ENCODE data around the gene ACP7.

DNA sequence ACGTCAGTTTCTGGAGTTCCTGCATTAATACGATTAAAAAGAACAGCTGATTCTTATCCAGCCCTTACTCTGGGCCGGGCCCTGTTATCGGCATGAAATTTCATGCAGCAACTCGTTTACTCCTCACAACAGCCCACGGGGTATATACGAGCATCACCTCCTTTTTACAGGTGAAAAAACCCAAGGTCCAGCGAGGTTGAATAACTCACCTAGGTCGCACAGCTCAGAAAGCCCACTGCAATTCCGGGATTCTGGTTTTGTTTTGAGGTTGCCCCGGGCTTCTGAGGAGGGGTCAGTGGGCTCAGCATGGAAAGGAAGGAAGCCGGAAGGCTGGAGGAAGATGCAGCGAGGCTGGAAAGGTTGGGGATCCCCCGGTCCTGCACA is 577 bp upstream of the ACP7 start:
- TF ChIP-seq, protein P1, sequence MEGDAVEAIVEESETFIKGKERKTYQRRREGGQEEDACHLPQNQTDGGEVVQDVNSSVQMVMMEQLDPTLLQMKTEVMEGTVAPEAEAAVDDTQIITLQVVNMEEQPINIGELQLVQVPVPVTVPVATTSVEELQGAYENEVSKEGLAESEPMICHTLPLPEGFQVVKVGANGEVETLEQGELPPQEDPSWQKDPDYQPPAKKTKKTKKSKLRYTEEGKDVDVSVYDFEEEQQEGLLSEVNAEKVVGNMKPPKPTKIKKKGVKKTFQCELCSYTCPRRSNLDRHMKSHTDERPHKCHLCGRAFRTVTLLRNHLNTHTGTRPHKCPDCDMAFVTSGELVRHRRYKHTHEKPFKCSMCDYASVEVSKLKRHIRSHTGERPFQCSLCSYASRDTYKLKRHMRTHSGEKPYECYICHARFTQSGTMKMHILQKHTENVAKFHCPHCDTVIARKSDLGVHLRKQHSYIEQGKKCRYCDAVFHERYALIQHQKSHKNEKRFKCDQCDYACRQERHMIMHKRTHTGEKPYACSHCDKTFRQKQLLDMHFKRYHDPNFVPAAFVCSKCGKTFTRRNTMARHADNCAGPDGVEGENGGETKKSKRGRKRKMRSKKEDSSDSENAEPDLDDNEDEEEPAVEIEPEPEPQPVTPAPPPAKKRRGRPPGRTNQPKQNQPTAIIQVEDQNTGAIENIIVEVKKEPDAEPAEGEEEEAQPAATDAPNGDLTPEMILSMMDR (conservative IDR thresholded peaks at IDR 0.05; ENCODE audit: low read depth, low read length), result no peak
- TF ChIP-seq POLR2A (IDR thresholded peaks at IDR 0.05; ENCODE audit: low read depth, low read length), result no peak
